Activated B cell treated with CpG ODN at 0.5 μM for 24 hours (primary cell): Measurements from ENCODE around the gene ADGRA3. TPM values are rescaled to one million over a fixed set of nuclear protein-coding genes. Genes with fewer than 3 reads are reported as not detected.

Experiments
- ATAC-seq: fragments of 200-7000 bp; cut with Tn5 transposase; one replicate; pipeline ENCODE4 v1.10.0; 2021; ENCODE audit warnings: low read depth, mild to moderate bottlenecking, moderate library complexity
- CTCF ChIA-PET: fragments of 350-600 bp; sonication (Branson Sonifier 250); formaldehyde crosslinking; loops from one replicate; lab custom pipeline; 2021; ENCODE audit warnings: antibody characterized with exemption; lab: Charles Lee
- POLR2A ChIA-PET: fragments of 350-600 bp; sonication (Branson Sonifier 250); formaldehyde crosslinking; loops from one replicate; lab custom pipeline; 2021; ENCODE audit warnings: antibody characterized with exemption; lab: Charles Lee
- DNase-seq: peaks from one replicate; pipeline ENCODE4 v3.0.0; 2022
- H3K27ac Mint-ChIP-seq: one replicate; pipeline ENCODE4 v1.8.0; 2020; ENCODE audit warnings: mixed read lengths
- H3K27me3 Mint-ChIP-seq: one replicate; pipeline ENCODE4 v1.8.0; 2021; ENCODE audit warnings: mixed read lengths
- H3K36me3 Mint-ChIP-seq: one replicate; pipeline ENCODE4 v1.8.0; 2021; ENCODE audit warnings: low read depth, mixed read lengths
- H3K4me1 Mint-ChIP-seq: one replicate; pipeline ENCODE4 v1.8.0; 2021; ENCODE audit warnings: mixed read lengths
- H3K4me3 Mint-ChIP-seq: one replicate; pipeline ENCODE4 v1.8.0; 2020; ENCODE audit warnings: mild to moderate bottlenecking, mixed read lengths
- H3K9me3 Mint-ChIP-seq: one replicate; pipeline ENCODE4 v1.8.0; 2020; ENCODE audit warnings: mixed read lengths
- intact Hi-C: fragments of 100-400 bp; cut with micrococcal nuclease; formaldehyde crosslinking; loops from one replicate; pipeline ENCODE4 v1.15.1; 2024
- total RNA-seq: library from RNA; stranded (reverse); gene quantifications from 2 replicates; pipeline ENCODE4 v1.2.3, GENCODE V29; 2022
- TF ChIP-seq, protein P1 (sequence below): fragments of 200-600 bp; IDR thresholded peaks from one replicate; pipeline ENCODE4 v1.8.0; 2022; ENCODE audit warnings: antibody characterized with exemption, mild to moderate bottlenecking

Gene ADGRA3
- total RNA-seq, 1 donor from 2014 or later = not detected

DNA sequence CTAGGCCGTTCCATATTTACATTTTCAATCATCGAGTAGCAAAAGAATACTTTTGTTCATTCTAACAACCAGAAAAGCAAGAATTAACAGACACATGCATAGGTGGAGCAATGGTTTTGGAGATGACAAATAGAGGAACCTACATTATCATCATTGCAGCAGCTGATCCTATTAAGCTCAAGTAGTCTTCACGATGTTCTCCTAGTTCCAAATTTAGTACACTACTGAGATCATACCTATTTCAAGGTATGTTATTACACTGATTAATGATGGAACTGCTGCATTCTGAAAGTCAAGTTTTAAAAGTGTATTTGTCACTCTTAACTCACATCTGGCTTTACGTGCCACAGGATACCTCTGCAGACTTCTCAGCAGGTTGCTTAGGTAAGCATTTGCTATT lies 87.4 kb downstream of the ADGRA3 start:
- ATAC-seq (no peak), DNase-seq (no peak)
- H3K36me3 Mint-ChIP-seq = no peaks in the 10 kb centered on the region
- TF ChIP-seq, protein P1, sequence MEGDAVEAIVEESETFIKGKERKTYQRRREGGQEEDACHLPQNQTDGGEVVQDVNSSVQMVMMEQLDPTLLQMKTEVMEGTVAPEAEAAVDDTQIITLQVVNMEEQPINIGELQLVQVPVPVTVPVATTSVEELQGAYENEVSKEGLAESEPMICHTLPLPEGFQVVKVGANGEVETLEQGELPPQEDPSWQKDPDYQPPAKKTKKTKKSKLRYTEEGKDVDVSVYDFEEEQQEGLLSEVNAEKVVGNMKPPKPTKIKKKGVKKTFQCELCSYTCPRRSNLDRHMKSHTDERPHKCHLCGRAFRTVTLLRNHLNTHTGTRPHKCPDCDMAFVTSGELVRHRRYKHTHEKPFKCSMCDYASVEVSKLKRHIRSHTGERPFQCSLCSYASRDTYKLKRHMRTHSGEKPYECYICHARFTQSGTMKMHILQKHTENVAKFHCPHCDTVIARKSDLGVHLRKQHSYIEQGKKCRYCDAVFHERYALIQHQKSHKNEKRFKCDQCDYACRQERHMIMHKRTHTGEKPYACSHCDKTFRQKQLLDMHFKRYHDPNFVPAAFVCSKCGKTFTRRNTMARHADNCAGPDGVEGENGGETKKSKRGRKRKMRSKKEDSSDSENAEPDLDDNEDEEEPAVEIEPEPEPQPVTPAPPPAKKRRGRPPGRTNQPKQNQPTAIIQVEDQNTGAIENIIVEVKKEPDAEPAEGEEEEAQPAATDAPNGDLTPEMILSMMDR = no peak
- no peaks in the 10 kb centered on the region for H3K4me1 Mint-ChIP-seq
- H3K4me3 Mint-ChIP-seq = no peak overlapping the region
- H3K27me3 Mint-ChIP-seq = no peaks in the 10 kb centered on the region
- no peaks in the 10 kb centered on the region for H3K9me3 Mint-ChIP-seq
- no peak overlapping the region for H3K27ac Mint-ChIP-seq
- POLR2A ChIA-PET = no interaction called here
- CTCF ChIA-PET = no interaction called here
- intact Hi-C loops = no loop called here

DNA sequence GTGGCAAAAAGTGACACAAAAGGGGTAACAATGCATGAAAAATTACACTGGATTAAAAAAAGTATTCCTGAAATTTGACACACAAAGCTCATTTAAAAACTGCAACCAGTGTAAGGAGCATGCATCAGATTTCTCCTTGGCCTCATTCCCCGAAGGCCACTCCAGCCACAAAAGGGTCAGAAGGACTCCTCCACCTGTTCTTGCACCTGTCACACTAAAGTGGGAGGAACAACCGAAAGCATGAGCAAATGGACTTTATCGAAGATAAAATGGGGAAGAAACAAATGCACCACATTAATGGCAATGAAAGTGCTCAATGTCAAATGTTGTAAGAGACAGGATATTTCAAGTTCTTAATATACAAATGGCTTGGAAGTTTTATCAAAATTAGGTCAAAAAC lies 88.2 kb downstream of the ADGRA3 start:
- DNase-seq = no peak
- TF ChIP-seq, protein P1 = no peak
- H3K4me3 Mint-ChIP-seq = no peak overlapping the region
- intact Hi-C loops = no loop called here
- no peak overlapping the region for H3K27ac Mint-ChIP-seq
- H3K9me3 Mint-ChIP-seq = no peaks in the 10 kb centered on the region
- no peaks in the 10 kb centered on the region for H3K36me3 Mint-ChIP-seq
- H3K27me3 Mint-ChIP-seq = no peaks in the 10 kb centered on the region
- ChIA-PET CTCF (no interaction called here), POLR2A (no interaction called here)
- no peaks in the 10 kb centered on the region for H3K4me1 Mint-ChIP-seq
- no peak for ATAC-seq

DNA sequence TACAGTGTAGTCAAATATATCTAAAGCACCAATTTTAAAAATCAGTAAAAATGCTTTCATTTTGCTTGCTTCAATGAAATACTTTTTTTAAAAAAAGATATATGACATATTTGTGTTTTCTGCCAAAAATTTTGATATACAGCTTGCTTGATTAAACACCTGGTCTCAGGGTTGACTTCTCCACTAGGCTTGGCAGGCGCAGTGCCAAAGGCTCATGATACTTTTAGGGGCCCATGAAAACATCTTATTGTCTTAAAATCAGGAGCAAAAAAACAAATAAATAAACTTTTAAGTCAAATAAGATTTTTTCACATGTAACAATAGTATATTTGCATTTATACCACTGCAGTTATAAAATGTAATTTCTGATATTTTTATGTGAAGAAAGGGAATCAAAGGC lies 95.6 kb downstream of the ADGRA3 start:
- no peak for DNase-seq
- POLR2A ChIA-PET = no interaction called here
- Mint-ChIP-seq H3K27ac (no peak overlapping the region), H3K36me3 (no peaks in the 10 kb centered on the region), H3K4me1 (no peaks in the 10 kb centered on the region), H3K27me3 (no peaks in the 10 kb centered on the region), H3K9me3 (no peaks in the 10 kb centered on the region), H3K4me3 (no peak overlapping the region)
- ATAC-seq = no peak
- CTCF ChIA-PET = no interaction called here
- intact Hi-C loops = no loop called here
- TF ChIP-seq, protein P1 = no peak

DNA sequence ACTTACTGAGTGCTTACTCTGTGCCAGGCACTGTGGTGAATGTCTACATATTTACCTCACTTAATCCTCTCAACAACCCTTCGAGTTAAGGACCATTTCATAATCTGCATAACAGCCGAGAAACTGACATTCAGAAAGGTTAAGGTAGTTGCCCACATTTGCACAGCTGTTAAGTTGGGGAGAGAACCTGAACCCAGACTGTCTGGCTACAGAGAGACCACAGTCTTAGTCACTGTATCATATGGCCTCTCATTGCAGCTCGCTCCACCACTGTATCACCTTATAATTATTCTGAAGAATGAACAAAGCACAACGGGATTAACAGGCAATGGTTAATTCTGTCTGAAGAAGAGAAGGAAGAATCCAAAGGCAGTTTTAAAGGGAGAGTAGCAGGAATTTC lies 98.5 kb downstream of the ADGRA3 start:
- no peak overlapping the region for H3K4me3 Mint-ChIP-seq
- TF ChIP-seq, protein P1 = no peak
- ATAC-seq (no peak), DNase-seq (no peak)
- ChIA-PET POLR2A (no interaction called here), CTCF (no interaction called here)
- no peak overlapping the region for H3K27ac Mint-ChIP-seq
- no peaks in the 10 kb centered on the region for H3K9me3 Mint-ChIP-seq
- H3K27me3 Mint-ChIP-seq = no peaks in the 10 kb centered on the region
- no peaks in the 10 kb centered on the region for H3K36me3 Mint-ChIP-seq
- no peaks in the 10 kb centered on the region for H3K4me1 Mint-ChIP-seq
- intact Hi-C loops = no loop called here

DNA sequence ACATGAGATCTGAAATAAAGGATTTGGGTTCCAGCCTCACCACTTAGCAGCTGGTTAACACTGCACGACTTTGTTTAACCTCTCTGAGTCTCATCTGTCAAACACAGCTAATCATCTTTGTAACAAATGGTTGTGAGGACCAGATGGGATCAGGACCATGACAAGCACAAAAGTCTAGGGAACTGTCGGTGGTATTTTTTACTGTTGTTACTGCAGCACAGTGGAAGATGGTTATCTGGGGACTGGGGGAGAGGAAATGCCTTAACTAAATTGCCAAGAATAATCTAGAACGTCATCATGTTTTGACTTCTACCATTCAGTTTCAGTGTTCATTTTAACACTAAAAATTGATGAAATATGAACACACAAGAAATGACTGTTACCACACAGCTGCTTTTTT lies 99.5 kb downstream of the ADGRA3 start:
- DNase-seq (no peak), ATAC-seq (no peak)
- POLR2A ChIA-PET = no interaction called here
- no peaks in the 10 kb centered on the region for H3K4me1 Mint-ChIP-seq
- intact Hi-C loops = no loop called here
- TF ChIP-seq, protein P1 = no peak
- no peak overlapping the region for H3K27ac Mint-ChIP-seq
- CTCF ChIA-PET = no interaction called here
- no peaks in the 10 kb centered on the region for H3K36me3 Mint-ChIP-seq
- H3K4me3 Mint-ChIP-seq = no peak overlapping the region
- no peaks in the 10 kb centered on the region for H3K27me3 Mint-ChIP-seq
- no peaks in the 10 kb centered on the region for H3K9me3 Mint-ChIP-seq
